SU-DHL-6 (cell line): ENCODE measurements around the gene CLMN.

Source experiments
- EZH2phosphoT487 ChIP-seq: fragments of 200-600 bp; sonication (generic), shearing (Covaris generic); conservative IDR thresholded peaks from 2 replicates; pipeline ENCODE4 v1.6.1; 2018; ENCODE audit warnings: mild to moderate bottlenecking, antibody characterized with exemption, low read length, moderate library complexity, mixed read lengths
- TF ChIP-seq, protein P1 (sequence below): fragments of 200-600 bp; sonication (generic); IDR thresholded peaks from one replicate; pipeline ENCODE4 v1.5.1; 2017; ENCODE audit warnings: antibody characterized with exemption, mild to moderate bottlenecking, low read length, moderate library complexity; ENCODE audit not compliant: insufficient read depth, poor library complexity, severe bottlenecking

- TF ChIP-seq, protein P1, sequence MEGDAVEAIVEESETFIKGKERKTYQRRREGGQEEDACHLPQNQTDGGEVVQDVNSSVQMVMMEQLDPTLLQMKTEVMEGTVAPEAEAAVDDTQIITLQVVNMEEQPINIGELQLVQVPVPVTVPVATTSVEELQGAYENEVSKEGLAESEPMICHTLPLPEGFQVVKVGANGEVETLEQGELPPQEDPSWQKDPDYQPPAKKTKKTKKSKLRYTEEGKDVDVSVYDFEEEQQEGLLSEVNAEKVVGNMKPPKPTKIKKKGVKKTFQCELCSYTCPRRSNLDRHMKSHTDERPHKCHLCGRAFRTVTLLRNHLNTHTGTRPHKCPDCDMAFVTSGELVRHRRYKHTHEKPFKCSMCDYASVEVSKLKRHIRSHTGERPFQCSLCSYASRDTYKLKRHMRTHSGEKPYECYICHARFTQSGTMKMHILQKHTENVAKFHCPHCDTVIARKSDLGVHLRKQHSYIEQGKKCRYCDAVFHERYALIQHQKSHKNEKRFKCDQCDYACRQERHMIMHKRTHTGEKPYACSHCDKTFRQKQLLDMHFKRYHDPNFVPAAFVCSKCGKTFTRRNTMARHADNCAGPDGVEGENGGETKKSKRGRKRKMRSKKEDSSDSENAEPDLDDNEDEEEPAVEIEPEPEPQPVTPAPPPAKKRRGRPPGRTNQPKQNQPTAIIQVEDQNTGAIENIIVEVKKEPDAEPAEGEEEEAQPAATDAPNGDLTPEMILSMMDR = no peak
- TF ChIP-seq EZH2phosphoT487 = no peak
Observed at GRCh38 chr14:95293449-95293848, 26.3 kb downstream of the CLMN start.
